ENCODE results near the gene GRIN3B.
"Not testable (repeated sequence)": the region's sequence is repeated elsewhere in the genome, so short reads cannot be mapped to it uniquely, and the experiment has no call there.

Gene GRIN3B

GRCh38 chr19:1019616-1019961, 19.4 kb downstream of the GRIN3B start:
- DNase-seq (ENCODE audit: low read depth) = no peak

DNA sequence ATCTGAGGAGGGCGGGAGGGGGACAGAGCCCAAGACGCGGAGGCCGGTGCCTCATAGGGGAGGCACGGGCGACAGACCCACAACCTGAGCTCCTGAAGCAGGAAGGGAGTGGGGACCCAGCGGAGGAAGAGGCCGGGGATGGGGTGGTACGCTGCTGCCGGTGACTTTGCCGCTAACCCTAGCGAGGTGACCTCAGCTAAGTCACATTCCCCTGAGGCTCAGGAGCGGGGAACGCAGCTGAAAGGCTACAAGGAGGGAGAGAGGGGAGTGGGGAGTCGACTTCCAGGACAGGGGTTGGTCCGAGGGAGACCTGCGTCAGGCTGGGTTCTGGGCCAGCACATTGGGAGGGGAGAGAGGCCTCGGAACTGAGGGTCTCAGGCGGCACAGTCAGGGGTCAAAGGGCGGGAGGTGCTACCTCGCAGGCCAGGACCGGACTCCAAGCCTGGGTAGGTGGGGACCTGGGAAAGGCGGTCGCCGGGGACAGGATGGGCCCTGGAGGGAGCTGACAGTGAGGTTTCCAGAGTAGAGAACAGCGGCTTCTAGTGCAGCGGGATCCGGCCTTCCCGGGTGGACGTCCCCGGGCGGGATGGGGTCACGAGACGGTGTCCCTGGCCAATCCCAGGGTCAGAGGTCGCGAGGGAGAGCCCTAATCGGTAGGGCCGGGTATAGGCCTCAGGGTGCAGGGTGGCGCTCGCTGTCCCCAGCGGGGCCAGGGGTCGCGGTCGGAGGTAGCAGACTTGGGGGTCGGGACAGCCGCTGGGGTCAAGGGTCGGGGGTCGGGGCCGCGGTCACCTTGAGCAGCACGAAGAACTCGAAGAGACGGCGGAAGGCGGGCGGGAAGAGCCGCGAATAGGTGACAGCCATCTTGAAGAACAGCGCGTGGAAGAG, 20.0 kb downstream of the GRIN3B start:
- no peak for DNase-seq (ENCODE audit: low read depth)

GRCh38 chr19:1020868-1021425, 20.7 kb downstream of the GRIN3B start, which contains the start of gene TMEM259:
Gene TMEM259 (minus strand): TSS chr19:1021123. CDS start chr19:1020996, 127 bp downstream.
- peak; percentile 97 for DNase-seq (ENCODE audit: low read depth)

GRCh38 chr19:1023883-1024188, 23.6 kb downstream of the GRIN3B start:
- DNase-seq (ENCODE audit: low read depth) = not testable (repeated sequence)

DNA sequence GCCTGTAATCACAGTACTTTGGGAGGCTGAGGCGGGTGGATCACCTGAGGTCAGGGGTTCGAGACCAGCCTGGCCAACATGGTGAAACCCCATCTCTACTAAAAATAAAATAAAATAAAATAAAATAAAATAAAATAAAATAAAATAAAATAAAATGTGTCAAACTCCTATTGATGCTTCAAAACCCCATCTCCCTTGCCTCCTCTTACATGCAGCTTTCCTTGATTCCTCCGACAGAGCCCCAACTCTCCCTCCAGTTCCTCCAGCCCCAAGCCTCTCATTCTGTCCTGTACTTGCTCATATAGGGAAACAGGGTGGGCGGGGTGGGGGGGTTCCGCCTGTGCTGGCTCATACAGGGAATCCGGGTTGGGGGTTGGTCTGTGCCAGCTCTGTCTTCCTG, 24.9 kb downstream of the GRIN3B start:
- not testable (repeated sequence) for DNase-seq (ENCODE audit: low read depth)

- DNase-seq (ENCODE audit: low read depth) = peak; percentile 56
Measured at GRCh38 chr19:1025960-1026782, 26.0 kb downstream of the GRIN3B start, which contains the start of gene CNN2. Gene CNN2 (plus strand): TSS chr19:1026608. CDS start chr19:1026662, 54 bp downstream.

- DNase-seq (ENCODE audit: low read depth) = no peak
Measured at GRCh38 chr19:1026783-1027649, 26.8 kb downstream of the GRIN3B start.

DNA sequence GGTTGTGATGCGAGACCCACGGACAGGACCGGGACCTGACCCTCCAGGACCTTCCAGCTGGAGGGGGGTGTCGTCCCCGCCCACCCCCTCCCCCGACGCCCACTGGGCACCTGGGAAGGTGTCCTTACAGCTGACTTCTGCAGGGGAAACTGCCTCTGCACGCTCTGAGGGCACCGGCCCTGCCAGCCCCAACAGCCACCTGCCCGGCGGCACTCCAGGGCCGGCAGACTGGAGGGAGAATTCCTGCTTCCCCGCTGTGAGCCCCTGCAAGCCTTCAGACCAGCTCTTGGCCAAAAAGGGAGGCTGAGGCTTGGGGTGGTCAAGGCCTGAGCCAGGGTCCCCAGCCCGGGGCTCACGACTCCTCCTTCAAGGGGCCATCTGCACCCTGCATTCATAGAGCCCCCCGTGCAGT, 27.4 kb downstream of the GRIN3B start:
- no peak for DNase-seq (ENCODE audit: low read depth)

DNA sequence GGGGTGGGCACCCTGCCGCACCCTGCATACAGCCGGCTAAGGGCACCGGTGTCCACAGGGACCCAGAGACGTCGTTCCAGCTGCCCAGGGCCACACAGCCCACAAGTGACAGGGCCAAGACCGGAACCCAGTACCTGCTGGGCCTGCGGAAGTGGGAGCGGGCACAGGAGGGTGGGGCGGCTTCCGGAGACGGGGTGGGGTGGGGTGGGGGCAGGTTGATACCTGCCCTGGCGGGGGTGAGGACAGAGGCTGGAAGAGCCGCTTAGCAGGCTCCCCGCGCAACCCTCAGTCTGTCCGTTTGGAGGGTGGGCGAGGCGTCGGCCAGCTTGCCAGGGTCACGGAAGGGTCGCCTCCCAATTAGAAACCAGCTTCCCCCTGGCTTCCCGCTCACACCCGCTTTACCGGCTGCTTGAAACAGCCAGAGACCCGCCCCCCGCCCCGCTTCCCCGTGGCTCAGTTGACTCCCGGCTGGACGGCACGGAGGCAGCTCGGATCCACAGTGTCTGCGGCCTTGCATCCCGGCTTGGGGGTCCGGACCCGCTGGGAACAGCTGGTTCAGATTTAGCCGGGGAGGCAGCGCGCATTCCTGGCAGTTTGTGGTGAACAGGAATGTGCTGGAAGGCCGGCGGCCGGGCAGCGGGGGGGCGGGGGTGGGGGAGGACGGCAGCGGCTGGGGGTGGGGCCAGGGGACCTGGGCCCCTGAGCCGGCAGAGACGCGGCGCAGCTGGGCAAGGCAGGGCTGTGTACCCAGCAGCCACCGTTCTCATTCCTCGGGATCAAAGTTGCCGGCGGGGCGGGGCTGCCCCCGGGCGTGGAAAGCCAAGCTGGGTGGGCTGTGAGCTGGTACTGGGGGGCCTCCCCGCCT, 28.1 kb downstream of the GRIN3B start:
- DNase-seq (ENCODE audit: low read depth) = peak; percentile 56

DNA sequence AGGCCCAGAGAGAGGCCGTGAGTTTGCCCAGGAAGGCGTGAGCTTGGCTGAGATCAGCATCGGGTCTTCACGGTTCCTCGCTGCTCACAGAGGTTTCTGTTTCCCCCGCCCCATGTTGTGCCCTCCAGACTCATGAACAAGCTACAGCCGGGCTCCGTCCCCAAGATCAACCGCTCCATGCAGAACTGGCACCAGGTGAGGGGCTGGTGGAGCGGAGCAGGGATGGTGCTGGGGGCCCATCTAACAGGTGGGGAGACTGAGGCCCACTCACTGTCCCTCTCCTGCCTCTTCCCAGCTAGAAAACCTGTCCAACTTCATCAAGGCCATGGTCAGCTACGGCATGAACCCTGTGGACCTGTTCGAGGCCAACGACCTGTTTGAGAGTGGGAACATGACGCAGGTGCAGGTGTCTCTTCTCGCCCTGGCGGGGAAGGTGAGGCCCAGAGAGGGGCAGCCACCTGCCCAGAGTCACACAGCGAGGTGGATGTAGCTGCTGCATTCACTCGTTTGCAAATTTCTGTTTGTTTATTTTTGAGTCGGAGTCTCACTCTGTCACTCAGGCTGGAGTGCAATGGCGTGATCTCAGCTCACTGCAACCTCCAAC, 32.1 kb downstream of the GRIN3B start:
- no peak for DNase-seq (ENCODE audit: low read depth)

GRCh38 chr19:1035998-1036621, 35.9 kb downstream of the GRIN3B start:
- DNase-seq (ENCODE audit: low read depth) = no peak

DNA sequence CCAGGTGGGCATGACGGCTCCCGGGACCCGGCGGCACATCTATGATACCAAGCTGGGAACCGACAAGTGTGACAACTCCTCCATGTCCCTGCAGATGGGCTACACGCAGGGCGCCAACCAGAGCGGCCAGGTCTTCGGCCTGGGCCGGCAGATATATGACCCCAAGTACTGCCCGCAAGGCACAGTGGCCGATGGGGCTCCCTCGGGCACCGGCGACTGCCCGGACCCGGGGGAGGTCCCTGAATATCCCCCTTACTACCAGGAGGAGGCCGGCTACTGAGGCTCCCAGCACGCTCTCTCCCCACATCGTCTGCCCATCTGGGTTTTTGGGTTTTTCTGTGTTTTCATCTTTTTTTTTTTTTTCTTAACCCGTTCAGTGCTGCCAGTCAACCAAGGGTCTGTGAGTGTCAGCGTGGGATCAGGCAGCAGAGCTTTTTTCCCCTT, 37.4 kb downstream of the GRIN3B start:
- no peak for DNase-seq (ENCODE audit: low read depth)

DNA sequence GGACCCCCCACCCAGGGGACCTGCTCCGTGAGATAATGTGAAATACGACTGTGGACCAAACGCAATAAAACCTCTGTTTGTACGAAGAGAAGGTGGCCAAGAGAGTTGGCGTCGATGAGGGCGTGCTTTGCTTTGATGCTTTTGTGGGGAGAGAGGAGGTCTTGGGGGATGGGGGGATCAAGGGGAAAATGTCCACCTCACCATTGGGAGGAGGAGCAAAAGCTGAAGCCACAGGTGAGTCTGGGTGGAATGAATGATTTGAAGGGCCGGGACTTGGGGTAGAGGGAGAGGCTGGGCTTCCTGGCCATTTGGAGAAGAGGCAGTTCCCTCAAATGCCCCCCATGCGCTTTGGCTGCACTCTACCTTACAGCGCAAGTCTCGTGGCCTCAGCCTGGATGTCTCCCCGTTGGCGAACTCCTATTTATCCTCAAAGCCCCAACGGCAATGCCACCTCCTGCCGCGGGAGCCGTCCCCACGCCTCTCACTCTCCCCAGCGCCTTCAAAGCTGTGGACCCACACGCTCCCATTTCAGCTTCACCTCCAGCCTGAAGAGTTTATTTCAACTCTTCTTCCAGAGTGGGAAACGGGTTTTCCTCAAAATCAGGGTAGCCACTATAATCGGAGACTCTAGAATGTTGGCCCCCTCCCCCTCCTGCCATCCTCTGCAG, 38.9 kb downstream of the GRIN3B start:
- DNase-seq (ENCODE audit: low read depth) = no peak

- peak; percentile 99 for DNase-seq (ENCODE audit: low read depth)
Measured at GRCh38 chr19:1039646-1040475, 39.6 kb downstream of the GRIN3B start, which contains the start of gene ABCA7. Gene ABCA7 (plus strand): TSS chr19:1040107. CDS start chr19:1041362, 1,255 bp downstream.

DNA sequence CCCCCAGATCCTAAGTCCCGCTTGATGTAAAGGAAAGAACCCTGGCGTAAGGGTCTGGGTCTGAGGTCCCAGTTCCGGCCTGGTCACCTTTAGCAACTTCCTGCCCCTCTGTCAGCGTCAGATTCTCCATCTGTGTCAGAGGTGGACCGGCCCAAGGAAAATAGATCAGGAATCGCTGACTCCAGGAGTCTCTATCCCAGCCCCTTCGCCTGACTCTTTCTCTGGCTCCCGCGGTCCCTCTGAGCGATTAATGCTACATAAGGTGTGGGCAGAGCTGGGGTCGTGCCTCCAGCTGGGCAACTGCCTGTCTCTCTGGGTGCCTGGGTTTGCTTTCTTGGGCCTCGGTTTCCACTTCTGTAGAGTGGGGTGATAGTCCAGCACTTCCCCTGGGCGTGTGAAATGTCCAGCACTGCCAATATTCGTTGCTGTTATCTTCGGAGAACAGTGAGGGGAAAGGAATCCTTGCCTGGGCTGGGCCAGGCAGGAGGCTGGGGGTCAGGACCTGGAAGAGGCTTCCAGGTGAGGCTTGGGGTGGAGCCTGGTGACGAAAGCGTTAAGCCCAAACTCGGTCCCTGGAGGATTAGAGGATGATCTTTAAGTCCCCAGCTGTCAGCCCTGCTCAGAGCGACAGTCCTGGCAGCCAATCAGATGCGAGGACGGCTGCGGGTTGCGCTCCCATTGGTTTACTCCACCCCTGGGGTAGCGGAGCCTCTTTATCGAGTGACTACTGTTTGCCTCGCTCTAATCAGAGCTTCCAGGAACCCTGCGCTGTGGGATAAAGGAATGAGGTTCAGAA, 40.5 kb downstream of the GRIN3B start:
- DNase-seq (ENCODE audit: low read depth) = peak; percentile 82

DNA sequence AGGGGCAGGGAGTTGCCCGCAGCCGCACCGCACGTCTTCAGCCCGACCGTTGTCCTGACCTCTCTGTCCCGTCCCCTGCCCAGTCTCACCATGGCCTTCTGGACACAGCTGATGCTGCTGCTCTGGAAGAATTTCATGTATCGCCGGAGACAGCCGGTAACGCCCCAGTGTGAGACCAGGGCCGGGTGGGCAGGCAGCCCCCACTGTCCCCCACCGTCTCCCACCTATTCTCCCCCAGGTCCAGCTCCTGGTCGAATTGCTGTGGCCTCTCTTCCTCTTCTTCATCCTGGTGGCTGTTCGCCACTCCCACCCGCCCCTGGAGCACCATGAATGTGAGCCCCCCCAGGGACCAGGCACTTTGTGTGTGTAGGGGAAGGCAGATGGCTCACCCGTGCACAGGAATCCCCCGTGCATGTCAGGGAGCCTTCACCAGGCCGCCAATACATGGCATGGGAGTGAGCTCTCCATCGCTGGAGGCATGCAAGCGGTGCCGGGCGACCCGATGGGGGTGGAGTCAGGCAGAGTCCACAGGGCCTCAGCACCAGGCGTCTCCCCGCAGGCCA, 41.1 kb downstream of the GRIN3B start:
- DNase-seq (ENCODE audit: low read depth) = no peak
